Neutrophil (primary cell): ENCODE measurements around the gene CDKN2B-AS1.

Experiments
- H3K27ac ChIP-seq: fragments of 200-600 bp; sonication (generic); 2 replicates; pipeline ENCODE4 v1.5.1; 2016; ENCODE audit warnings: mild to moderate bottlenecking, moderate library complexity
- H3K27me3 ChIP-seq: fragments of 200-600 bp; sonication (generic); 2 replicates; pipeline ENCODE4 v1.6.0; 2016; ENCODE audit warnings: mild to moderate bottlenecking
- H3K36me3 ChIP-seq: fragments of 200-600 bp; sonication (generic); 2 replicates; pipeline ENCODE4 v1.5.1; 2017
- H3K4me1 ChIP-seq, 2 experiments: fragments of 200-600 bp in 1 of 2; sonication (generic) in 1 of 2; 1 replicate in 1 of 2; 2 replicates in 1 of 2; pipeline versions ENCODE4 v1.5.1 to v1.6.1; 2013 to 2016; ENCODE audit warnings: low read depth in 1 of 2, low read length in 1 of 2, mild to moderate bottlenecking in 1 of 2, moderate library complexity in 1 of 2; ENCODE audit not compliant: control insufficient read depth in 1 of 2, insufficient read depth in 1 of 2
- H3K4me3 ChIP-seq, 2 experiments: fragments of 200-600 bp in 1 of 2; sonication (generic) in 1 of 2; 1 replicate in 1 of 2; 2 replicates in 1 of 2; pipeline ENCODE4 v1.5.1; 2013 to 2016; ENCODE audit warnings: low read depth in 1 of 2, low read length in 1 of 2, mild to moderate bottlenecking in 1 of 2, moderate library complexity in 1 of 2
- H3K9me3 ChIP-seq: fragments of 200-600 bp; sonication (generic); 2 replicates; pipeline ENCODE4 v1.5.1; 2016
- TF ChIP-seq, protein P1 (sequence below): fragments of 200-600 bp; sonication (generic); IDR thresholded peaks from 2 replicates; pipeline ENCODE4 v1.5.1; 2016; ENCODE audit warnings: antibody characterized with exemption

The CDKN2B-AS1 gene

GRCh38 chr9:22088717-22089061, 94.1 kb downstream of the CDKN2B-AS1 start:
- TF ChIP-seq, protein P1, sequence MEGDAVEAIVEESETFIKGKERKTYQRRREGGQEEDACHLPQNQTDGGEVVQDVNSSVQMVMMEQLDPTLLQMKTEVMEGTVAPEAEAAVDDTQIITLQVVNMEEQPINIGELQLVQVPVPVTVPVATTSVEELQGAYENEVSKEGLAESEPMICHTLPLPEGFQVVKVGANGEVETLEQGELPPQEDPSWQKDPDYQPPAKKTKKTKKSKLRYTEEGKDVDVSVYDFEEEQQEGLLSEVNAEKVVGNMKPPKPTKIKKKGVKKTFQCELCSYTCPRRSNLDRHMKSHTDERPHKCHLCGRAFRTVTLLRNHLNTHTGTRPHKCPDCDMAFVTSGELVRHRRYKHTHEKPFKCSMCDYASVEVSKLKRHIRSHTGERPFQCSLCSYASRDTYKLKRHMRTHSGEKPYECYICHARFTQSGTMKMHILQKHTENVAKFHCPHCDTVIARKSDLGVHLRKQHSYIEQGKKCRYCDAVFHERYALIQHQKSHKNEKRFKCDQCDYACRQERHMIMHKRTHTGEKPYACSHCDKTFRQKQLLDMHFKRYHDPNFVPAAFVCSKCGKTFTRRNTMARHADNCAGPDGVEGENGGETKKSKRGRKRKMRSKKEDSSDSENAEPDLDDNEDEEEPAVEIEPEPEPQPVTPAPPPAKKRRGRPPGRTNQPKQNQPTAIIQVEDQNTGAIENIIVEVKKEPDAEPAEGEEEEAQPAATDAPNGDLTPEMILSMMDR = no peak
- Histone ChIP-seq H3K27me3 (peaks cover 24% of the 10 kb centered on the region), H3K9me3 (no peaks in the 10 kb centered on the region), H3K27ac (no peak overlapping the region), H3K4me1 (no peaks in the 10 kb centered on the region), H3K36me3 (no peaks in the 10 kb centered on the region), H3K4me3 (no peak overlapping the region)

DNA sequence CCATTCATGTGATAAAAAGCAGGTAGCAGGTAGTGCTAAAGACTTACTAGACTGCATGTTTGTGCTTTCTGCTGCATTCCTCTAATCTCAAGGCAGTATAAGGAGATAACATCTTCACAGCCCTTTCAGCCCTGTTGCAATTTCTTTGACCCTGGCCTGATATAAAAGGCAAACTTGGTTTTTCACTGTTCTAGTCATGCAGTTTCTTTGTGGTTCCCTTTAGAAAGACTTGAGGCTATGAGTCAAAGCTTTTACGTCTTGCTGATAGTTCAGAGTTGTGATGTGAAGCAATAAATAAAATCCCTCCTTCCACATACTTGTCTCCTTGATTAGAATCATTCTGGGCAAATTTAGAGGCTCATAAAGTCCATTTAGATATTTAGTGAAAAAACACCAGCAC, 103.1 kb downstream of the CDKN2B-AS1 start:
- Histone ChIP-seq H3K9me3 (no peaks in the 10 kb centered on the region), H3K36me3 (no peaks in the 10 kb centered on the region), H3K4me3 (no peak overlapping the region), H3K4me1 (no peaks in the 10 kb centered on the region), H3K27ac (no peak overlapping the region), H3K27me3 (peaks cover 11% of the 10 kb centered on the region)
- TF ChIP-seq, protein P1 = no peak

GRCh38 chr9:22098643-22099332, 104.2 kb downstream of the CDKN2B-AS1 start:
- H3K4me1 ChIP-seq = no peaks in the 10 kb centered on the region
- H3K27ac ChIP-seq = no peak overlapping the region
- peaks cover 11% of the 10 kb centered on the region for H3K27me3 ChIP-seq
- TF ChIP-seq, protein P1 = no peak
- H3K9me3 ChIP-seq = no peaks in the 10 kb centered on the region
- H3K36me3 ChIP-seq = no peaks in the 10 kb centered on the region
- H3K4me3 ChIP-seq = no peak overlapping the region

- TF ChIP-seq, protein P1 = no peak
- peaks cover 11% of the 10 kb centered on the region for H3K27me3 ChIP-seq
- no peak overlapping the region for H3K4me3 ChIP-seq
- H3K9me3 ChIP-seq = no peaks in the 10 kb centered on the region
- no peaks in the 10 kb centered on the region for H3K36me3 ChIP-seq
- H3K27ac ChIP-seq = no peak overlapping the region
- no peaks in the 10 kb centered on the region for H3K4me1 ChIP-seq
Observed at GRCh38 chr9:22100626-22101025, 106.0 kb downstream of the CDKN2B-AS1 start.

GRCh38 chr9:22102146-22103053, 107.8 kb downstream of the CDKN2B-AS1 start:
- Histone ChIP-seq H3K4me1 (no peaks in the 10 kb centered on the region), H3K27ac (no peak overlapping the region), H3K27me3 (peaks cover 13% of the 10 kb centered on the region), H3K9me3 (no peaks in the 10 kb centered on the region), H3K36me3 (no peaks in the 10 kb centered on the region), H3K4me3 (no peak overlapping the region)
- TF ChIP-seq, protein P1 = no peak
